HG03025 (cell line): ENCODE measurements around the gene VPS54.
A peak's percentile ranks its signal among the peaks of the same experiment; 100 is the strongest.

ENCODE experiments used
- ATAC-seq: cut with Tn5 transposase; IDR thresholded peaks from one replicate; pipeline ENCODE4 v1.9.1; 2021; ENCODE audit warnings: mild to moderate bottlenecking, moderate library complexity; ENCODE audit not compliant: unreplicated experiment, low FRiP score

VPS54 gene

DNA sequence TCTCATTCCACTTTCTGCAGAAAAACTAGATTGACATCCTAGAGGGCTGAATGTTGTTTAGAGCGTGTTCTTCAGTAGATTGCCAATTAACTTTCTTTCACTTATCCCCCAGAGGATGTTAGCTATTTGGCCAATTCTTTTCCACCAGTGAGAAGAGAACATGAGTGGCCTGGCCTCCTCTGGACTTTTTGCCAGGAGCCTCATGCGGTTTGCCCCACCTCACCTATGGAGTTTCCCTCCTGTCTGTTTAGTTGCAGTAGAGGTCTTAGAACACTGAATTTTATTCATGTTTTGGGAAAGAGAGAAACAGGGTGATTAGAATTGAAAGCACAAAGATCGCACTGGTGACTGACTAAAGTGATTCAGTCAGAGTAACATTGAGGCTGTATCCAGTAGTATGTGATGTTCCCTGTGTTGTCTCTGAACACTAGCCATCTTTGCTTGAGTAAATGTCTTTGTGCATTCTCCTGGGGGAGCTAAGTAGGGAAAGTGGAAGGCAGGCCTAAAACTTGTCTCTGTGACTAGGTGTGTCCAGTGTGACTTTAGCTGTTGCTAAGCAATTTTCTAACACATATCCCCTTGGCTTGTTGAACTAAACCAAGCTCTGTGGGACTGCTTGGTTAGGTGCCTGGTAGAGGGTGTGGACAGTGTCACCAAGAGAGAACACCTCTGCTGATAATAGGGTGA lies 143.5 kb downstream of the VPS54 start:
- ATAC-seq, result no peak

DNA sequence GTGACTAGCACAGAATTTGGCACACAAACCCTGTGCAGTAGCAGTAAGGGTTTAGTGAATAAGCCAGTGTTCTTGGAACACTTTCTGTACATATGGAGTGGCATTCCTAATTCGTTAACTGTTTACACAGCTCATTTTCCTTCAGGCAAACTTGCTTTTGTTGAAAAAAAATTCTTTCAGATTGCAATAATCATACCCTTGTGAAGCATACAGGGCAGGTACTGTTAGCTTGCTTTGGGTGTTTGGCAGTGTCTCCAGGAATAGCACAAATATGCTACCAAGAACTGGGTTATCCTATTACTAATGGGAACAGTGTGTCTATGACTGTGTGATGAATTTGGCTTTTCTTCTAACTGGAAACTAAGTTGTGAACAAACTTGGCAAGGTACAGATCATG lies 144.1 kb downstream of the VPS54 start:
- no peak for ATAC-seq

DNA sequence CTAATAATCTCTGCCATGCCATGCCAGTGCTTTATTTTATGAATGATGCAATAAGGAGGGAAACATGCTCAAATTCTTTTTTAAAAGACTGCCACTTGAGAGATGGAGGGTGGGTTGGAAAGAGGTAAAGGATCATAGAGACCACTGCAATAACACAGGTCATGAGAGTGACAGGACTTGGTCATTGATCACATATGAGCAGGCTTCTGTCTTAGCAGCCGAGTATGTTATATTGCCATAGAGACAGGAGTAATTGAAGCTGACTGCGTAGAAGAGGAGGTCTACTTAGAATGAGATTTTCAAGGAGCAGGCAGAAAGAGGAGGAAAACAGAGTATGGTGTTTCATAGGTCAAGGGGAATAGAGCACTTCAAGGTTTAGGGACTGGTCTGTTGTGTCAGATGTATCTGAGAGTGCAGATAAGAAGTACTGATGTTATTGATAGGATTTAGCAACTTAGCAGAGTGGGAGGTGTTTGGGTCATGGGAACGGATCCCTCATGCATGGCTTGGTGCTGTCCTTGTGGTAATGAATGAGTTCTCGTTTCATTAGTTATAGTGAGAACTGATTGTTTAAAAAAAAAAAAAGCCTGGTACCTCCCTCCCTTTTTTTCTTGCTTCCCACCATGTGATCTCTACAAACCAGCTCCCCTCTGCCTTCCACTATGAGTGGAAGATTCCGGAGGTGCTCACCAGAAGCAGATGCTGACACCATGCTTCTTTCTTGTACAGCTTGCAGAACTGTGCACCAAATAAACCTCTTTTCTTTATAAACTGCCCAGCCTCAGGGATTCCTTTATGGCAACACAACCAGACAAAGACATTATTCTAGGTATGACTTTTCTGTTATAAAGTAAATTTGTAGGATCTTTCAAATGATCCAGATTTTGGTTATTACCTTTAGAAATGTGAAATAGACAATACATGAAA lies 144.8 kb downstream of the VPS54 start:
- ATAC-seq, result no peak

DNA sequence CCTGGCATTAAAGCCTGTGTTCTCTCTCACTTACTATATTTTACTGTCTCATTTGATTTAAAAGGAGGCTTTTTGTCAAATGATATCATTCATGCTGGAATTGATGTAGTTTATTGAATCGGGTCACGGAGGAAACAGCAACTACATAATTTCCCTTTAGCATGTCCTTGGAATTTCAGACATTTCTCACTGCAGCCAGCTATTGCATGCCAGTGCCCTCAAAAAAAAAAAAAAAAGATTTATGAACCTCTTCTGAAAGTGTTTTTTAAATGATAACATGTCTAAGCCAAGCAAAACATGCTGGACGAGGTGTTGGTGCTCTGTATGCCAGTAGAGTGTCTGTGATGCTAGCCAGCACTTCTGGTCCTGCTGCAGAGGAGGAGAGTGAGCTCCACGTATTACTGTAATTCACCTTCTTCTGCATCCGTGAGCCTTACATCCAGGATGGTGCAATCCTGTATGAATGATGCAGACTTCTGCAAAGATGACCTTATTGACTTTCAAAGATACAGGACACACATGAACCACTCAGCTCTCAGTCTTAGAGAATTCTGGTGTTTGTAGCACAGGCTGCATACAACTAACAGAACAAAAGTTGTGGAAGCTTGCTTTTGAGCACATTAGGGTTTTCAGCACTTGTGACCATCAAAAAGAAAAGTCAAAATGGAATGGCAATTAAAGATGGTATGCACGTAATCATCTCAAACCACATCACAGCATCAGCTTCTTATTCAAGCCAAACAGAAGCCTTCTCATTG lies 146.5 kb downstream of the VPS54 start:
- no peak for ATAC-seq

DNA sequence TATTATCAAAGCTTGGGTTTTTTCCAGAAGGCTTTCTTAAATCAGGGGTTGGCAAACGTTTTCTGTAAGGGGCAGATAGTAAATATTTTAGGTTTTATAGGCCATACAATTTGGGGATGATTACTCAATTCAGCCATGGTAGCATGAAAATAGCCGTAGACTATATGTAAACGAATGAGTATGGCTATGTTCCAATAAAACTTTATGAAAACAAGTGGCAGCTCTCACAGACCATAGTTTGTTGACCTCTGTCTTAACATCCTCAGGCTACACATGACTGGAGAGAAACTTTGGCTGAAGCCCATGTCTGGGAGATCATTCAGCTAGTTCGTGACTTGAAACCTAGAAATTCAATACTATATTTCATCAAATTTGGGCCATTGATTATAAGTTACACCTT lies 147.4 kb downstream of the VPS54 start:
- ATAC-seq, result no peak

DNA sequence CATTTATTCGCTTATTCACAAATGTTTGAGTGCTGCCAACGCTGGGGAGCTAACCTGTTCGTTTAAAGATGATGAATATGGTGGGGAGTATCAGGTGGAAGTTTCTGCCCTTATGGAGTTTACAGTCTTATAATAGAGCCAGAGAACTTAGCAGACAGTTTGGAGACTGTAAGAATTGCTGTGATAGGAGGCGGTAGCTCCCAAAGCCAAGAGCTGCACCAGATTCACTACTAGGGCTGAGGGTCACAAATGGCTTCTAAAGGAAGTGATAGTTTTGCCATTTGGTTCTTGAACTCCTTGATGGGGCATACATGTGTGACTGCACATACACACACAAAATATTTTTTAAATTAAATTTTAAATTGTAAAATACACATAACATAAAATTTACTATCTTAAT lies 148.5 kb downstream of the VPS54 start:
- ATAC-seq, result no peak

DNA sequence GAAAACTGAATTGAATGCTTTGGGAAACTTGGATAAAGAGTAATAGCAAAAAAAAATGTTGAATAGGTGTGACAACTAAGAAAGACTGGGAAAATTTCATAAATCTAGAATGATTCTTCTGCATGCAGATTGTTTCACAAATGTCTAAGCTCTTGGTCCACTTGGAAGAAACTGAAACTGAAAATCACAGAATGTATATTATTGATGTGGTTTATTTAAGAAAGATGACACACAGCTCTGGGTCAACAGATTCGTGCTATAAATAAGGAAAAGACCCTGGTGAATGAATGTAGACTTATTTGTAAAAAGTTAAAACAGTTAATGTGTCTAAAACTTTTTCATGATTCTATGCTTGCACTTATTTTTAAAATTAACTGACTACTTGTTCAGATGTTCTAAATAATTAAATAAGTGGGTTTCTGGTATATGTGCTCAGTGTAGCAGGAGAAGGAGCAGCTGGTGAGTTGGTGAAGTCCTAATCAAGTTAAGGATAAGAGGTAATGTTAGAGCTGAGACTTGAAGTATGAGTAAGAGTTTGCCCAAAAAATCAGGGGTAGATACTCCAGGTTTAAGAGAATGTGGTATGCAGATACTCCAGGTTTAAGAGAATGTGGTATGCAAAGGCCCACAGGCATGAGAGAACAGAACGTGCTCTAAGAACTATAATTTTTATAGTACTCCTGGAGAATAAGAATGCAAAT lies 153.1 kb downstream of the VPS54 start:
- ATAC-seq, result no peak

DNA sequence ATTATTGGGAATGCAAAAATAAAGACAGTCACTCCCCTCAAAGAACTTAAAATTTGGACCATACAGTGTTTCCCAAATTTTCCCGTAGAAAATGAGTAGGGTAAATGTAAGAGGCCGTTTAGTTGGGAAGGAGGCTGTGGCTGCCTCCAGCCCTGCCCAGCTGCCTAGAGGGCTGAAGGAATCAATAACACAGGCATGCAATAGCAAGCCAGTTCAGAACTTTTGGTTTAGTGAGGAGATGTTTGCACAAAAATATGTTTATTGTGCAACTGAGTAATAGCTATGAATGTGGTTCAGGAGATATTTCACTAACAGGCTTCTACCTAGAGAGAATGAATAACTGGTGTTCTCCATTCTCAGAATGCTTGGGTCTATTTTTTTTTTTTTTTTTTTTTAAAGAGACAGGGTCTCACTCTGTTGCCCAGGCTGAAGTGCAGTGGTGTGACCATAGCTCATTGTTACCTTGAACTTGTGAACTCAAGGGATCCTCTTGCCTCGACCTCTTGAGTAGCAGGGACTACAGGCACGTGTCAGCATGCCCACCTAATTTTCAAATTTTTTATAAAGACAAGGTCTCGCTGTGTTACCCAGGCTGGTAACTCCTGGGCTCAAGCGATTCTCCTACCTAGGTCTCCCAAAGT lies 153.9 kb downstream of the VPS54 start:
- no peak for ATAC-seq

DNA sequence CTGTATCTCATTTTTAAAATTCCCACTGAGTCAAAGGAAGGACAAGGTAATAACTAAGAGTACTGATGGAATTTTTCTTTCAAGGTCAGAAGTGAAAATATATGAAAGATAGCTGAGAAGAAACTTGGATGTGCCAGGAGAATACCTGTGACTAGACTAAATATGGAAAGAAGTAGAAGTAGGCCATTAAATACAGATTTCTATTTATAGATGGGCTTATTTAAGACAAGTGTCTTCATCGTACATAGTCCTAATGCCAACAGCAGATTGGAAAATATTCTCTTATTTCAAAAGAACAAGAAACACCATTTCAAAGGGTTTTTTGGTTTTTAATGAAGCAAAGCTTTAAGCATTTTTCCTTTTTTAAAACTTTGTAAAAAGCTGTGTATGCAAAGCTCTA lies 155.5 kb downstream of the VPS54 start:
- no peak for ATAC-seq

DNA sequence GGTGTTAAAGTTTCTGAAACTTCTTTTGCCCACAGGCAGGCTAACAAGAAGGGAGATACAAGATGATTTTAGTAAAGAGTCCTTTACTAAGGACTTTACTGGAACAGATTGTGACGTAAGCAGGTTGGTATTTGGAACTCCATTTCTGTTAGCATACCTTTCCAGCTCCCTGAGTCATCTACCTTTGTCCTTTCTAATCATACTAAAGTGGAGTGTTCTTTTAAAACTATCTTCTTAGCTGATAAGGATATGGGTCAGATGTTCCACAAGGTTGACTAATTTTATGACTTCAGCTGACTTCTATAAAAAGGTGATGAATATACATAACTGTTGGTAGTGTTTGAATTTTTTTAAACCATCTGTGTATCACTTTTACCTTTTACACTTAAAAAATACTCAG lies 156.4 kb downstream of the VPS54 start:
- no peak for ATAC-seq

DNA sequence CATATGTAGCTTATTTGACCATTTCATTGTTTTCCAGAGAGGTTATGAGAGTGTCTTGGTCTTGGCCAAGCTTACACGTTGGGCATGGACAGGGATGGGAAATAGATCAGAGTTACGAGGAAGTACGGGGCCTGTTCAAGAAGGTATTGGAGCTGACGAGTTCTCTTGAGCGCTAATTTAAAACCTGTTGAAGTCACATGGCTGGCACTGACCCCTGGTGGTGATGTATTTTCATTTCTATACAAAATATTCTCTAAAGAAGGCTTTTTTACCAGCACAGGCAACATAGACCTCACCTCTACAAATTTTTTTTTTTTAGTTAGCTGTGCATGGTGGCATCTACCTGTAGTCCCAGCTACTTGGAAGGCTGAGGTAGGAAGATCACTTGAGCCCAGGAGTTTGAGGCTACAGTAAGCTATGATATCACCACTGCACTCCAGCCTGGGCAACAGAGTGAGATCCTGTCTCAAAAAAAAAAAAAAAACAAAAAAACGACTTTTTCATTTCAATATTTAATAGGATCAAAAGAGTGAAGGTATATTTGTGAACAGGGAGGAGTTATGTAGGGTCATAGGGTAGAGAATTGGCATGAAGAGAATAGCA lies 157.9 kb downstream of the VPS54 start:
- ATAC-seq, result peak; percentile 45

DNA sequence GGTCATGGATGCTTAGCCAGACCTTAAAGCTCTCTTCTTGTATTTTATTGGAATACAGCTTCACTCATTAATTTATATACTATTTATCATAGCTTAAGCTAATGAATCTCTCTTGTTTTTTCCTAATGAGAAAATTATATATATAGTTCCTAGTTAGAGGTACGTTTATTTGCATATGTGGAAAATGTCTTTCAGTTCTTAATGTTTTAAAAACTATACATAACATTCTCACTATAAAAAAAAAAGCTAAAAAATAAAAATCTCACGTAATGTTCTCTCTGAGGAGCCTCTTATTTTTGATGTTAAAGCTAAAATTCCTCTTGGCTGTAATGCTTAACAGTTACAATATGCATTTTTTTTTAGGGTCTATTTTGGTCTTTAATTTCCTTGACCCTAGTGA lies 160.9 kb downstream of the VPS54 start:
- no peak for ATAC-seq

DNA sequence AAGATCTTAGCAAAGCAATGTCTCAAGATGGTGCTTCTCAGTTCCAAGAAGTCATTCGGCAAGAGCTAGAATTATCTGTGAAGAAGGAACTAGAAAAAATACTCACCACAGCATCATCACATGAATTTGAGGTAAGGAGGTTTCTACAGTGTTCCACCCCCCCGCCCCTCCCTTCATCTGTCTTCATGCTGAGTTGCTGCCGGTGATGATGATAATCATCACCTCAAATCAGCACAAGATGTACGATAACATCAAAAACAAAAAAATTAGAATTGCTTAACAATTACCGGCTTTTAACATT lies 163.0 kb downstream of the VPS54 start:
- no peak for ATAC-seq

DNA sequence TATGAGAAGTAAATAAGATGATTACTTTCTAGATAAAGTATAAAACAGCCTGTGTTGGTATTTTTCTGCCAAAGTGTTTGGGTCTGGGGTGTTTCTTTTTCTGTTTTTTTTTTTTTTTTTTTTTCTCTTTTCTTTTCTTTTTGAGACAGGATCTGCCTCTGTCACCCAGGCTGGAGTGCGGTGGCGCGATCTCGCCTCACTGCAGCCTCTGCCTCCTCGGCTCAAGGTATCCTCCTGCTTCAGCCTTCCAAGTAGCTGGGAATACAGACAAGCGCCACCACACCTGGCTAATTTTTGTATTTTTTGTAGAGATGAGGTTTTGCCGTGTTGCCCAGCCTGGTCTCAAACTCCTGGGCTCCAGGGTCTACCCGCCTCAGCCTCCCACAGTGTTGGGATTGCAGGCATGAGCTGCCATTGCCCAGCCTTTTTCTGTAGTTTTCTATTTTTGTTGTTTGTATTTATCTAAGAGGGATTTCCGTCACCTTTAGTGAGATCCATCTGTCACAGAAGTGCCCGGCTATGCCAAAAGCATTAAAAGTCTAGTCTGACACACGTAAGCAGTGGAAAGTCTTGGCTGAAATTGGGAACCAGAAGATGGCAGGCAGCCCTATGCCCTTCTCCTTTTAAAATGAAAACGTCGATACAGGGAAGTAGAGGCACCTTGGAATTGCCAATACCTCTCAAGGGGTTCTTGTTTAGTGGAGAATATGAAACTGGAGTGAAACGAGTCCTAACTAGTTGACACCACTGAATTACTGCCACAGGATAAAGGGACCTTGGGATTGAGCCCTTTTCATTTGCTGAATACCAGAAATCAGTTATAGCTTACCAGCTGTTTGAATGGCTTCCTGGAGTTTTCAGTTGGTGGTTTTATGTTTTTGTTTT lies 163.6 kb downstream of the VPS54 start:
- no peak for ATAC-seq

DNA sequence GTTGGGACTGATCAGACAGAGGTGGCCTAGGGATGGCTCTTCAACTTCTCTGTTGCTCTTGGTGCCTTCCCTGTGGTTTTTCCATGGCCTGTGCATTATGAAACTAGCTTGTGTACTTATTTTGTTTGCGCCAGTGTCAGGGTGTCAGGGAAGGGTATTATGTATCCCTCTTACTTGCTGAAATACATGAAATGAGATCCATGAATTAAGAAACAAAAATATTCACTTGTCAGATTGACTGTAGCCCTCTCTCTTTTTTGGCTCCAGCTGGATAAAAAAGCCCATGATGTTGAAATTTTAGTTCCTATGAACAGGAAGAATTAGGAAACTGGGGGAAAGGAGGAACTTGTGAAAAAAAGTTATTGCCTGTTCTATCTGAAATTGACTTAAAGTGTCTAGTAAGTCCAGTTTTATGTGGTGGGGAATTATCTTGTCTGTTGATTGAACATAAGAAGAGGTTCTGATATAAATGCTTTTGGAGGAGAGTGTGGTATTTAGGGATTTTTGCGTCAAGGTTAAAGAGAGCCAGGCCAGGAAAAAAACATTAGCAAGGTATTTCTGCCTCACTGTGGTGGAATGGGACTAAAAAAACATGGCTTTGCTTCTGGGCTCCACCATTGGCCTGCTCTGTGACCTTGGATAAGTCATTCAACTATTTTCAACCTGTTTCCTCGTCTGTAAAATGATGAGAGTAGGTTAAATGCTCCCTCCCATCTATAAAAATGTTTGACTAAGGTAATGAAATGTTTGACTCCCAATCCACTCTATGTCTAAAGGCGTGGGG lies 165.5 kb downstream of the VPS54 start:
- no peak for ATAC-seq

DNA sequence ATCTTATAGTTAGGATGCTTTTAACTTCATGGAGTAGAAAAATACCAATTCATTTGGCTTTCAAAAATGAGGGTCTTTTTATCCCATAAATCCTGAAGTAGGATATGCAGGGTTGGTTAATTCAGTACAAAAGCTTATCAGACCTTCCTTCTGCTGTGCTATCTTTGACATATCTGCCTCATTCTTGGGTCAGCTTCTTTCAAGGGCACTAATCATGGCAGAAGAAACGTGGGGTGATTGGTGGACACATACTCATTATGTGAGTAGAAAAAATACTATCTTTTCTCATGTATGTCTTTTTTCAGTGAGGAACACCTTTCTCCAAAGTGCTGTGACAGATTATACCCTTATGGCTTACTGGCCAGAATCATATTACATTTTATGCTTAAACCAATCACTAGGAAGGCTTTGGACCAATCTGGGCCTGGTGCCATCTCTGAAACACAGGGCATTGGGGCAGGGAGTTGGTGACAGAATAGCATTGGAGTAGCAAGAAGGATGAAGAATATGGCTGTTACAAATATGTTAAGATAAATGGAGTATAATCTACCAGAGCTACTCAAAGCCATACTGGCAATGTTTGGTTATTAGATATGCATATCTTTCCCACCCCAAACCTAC lies 167.4 kb downstream of the VPS54 start:
- ATAC-seq, result no peak

DNA sequence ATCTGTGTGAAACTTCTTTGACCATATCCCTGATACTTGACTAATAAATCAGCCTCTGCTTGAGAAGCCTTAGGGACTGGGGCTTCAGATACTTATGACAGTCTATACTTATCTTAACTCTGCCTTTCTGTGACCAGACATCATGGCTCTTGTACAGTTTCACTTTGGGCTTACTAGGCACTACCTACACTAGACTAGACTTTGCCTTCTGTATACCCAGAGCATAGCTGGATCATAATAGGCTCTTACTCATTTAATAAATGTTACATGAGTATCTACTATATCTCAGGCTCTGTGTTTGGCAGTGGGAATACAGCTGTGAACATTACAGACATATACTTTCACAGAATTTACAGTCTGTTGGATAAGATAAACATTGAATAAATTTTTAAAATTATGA lies 168.6 kb downstream of the VPS54 start:
- ATAC-seq, result no peak

DNA sequence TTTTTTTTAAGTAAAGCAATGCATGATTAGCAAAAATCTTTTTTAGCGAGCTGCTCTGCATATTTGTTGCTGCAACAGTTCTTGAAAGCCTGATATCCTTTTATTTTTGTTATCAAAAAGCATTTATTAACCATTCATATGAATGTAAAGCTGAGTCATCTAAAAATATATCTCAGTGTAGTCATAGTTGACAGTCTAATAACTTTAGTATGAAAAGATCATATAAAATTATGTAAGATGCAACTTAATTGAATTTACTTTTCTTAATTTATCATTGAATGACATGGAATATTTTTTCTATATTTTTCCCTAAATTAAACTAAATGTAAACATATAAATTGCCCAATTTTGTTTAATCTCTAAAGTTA lies 169.0 kb downstream of the VPS54 start:
- ATAC-seq, result no peak
